Activated CD4-positive, alpha-beta T cell treated with anti-CD3 and anti-CD28 coated beads, Interleukin-2, amount 10 ng/mL, durations not matched to agents 7 days and 5 days (primary cell): Measurements from ENCODE around the gene CDCA7. TPM values are rescaled to one million over a fixed set of nuclear protein-coding genes. Genes with fewer than 3 reads are reported as not detected.

Source experiments
- CTCF ChIA-PET: fragments of 350-600 bp; sonication (Branson Sonifier 250); formaldehyde crosslinking; loops from one replicate; lab custom pipeline; 2021; ENCODE audit warnings: antibody characterized with exemption; lab: Charles Lee
- POLR2A ChIA-PET: fragments of 350-600 bp; sonication (Branson Sonifier 250); formaldehyde crosslinking; loops from one replicate; lab custom pipeline; 2021; ENCODE audit warnings: antibody characterized with exemption; lab: Charles Lee
- DNase-seq: peaks from one replicate; pipeline ENCODE4 v3.0.0-alpha.2; 2020
- H3K27ac Mint-ChIP-seq: one replicate; pipeline ENCODE4 v1.8.0; 2021; ENCODE audit warnings: mild to moderate bottlenecking, moderate library complexity, mixed read lengths
- H3K27me3 Mint-ChIP-seq: one replicate; pipeline ENCODE4 v1.8.0; 2021; ENCODE audit warnings: mixed read lengths
- H3K36me3 Mint-ChIP-seq: one replicate; pipeline ENCODE4 v1.8.0; 2021; ENCODE audit warnings: low read depth, mixed read lengths
- H3K4me1 Mint-ChIP-seq: one replicate; pipeline ENCODE4 v1.8.0; 2021; ENCODE audit warnings: mixed read lengths
- H3K4me3 Mint-ChIP-seq: one replicate; pipeline ENCODE4 v1.8.0; 2021; ENCODE audit warnings: mild to moderate bottlenecking, moderate library complexity, mixed read lengths
- H3K9me3 Mint-ChIP-seq: one replicate; pipeline ENCODE4 v1.8.0; 2021; ENCODE audit warnings: mixed read lengths
- total RNA-seq, 2 experiments: library from RNA; stranded (reverse); gene quantifications; one replicate each; pipeline ENCODE4 v1.2.3, GENCODE V29; 2021

CDCA7 gene
- total RNA-seq, 2 experiments from 2014 or later = 105 to 113 TPM

GRCh38 chr2:173347305-173348168 is 7.1 kb upstream of the CDCA7 start:
- Mint-ChIP-seq H3K27me3 (peaks cover 20% of the 10 kb centered on the region), H3K36me3 (peaks cover 3% of the 10 kb centered on the region), H3K9me3 (peaks cover 14% of the 10 kb centered on the region), H3K4me1 (peaks cover 9% of the 10 kb centered on the region), H3K4me3 (no peak overlapping the region), H3K27ac (no peak overlapping the region)
- ChIA-PET CTCF (interaction anchor here (0.6 kb wide), 1 partner anchor 10 kb away, joined by 3 read pairs; no protein-coding TSS in a partner anchor), POLR2A (no interaction called here)
- DNase-seq = no peak

DNA sequence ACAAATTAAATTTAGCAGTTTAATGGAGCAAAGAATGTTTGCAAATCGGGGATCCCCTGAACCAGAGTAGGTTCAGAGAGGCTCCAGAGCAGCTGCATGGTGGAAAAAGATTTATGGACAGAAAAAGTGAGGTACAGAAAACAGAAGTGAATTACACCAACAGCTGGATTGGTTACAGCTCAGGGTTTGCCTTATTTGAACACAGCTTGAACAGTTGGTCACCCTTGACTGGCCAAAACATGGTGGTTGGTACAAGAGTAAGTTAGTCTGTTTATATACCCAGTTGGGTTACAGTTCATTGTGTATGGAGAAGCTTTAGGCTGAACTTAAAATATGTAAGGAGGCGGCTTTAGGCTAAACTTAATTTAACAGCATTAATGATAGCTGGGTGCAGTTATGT is 5.4 kb upstream of the CDCA7 start:
- DNase-seq = no peak
- no peak overlapping the region for H3K4me3 Mint-ChIP-seq
- CTCF ChIA-PET = no interaction called here
- H3K36me3 Mint-ChIP-seq = peaks cover 3% of the 10 kb centered on the region
- peaks cover 22% of the 10 kb centered on the region for H3K4me1 Mint-ChIP-seq
- H3K27me3 Mint-ChIP-seq = peaks cover 20% of the 10 kb centered on the region
- POLR2A ChIA-PET = no interaction called here
- peaks cover 12% of the 10 kb centered on the region for H3K9me3 Mint-ChIP-seq
- no peak overlapping the region for H3K27ac Mint-ChIP-seq

DNA sequence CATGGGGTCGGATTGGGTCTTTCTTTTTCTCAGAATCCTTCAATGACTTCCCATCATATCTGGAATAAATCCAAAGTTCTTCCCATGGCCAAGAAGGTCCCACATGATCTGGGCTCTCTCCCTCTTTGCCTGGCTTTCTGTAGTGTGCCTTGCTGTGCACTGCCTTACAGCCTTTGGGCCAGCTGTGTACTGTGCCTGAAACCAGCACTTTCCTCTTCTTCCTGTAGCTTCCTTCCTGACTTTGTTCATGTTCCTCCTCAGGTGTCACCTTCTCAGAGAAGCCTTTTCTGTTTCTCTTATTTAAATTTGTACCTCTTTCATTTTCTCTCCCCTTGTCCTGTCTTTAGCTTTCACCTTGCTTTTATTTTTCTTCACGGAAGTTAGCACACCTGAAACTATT is 4.3 kb upstream of the CDCA7 start:
- ChIA-PET POLR2A (interaction anchor here (0.5 kb wide), 1 partner anchor 125 kb away, joined by 9 read pairs; no protein-coding TSS in a partner anchor), CTCF (interaction anchor here (0.6 kb wide), 1 partner anchor 195 kb away, joined by 3 read pairs; no protein-coding TSS in a partner anchor)
- Mint-ChIP-seq H3K36me3 (peaks cover 1% of the 10 kb centered on the region), H3K9me3 (peaks cover 12% of the 10 kb centered on the region), H3K4me1 (peaks cover 22% of the 10 kb centered on the region), H3K27me3 (peaks cover 20% of the 10 kb centered on the region), H3K27ac (no peak overlapping the region), H3K4me3 (no peak overlapping the region)
- DNase-seq = no peak

DNA sequence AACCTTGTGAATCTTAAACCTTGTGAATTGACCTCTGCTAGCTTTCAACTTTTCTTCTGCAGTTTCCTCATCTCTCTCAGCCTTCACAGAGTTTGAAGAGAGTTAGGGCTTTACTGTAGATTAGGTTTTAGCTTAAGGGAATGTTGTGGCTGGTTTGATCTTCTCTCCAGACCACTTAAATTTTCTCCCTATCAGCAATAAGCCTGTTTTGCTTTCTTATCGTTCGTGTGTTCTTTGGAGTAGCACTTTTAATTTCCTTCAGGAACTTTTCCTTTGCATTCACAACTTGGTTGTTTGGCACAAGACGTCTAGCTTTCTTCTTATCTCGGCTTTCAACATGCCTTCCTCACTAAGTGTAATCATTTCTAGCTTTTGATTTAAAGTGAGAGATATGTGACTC is 2.8 kb upstream of the CDCA7 start:
- H3K36me3 Mint-ChIP-seq = peaks cover 10% of the 10 kb centered on the region

GRCh38 chr2:173353556-173353955 is 1.1 kb upstream of the CDCA7 start:
- Mint-ChIP-seq H3K27me3 (peaks cover 14% of the 10 kb centered on the region), H3K36me3 (peaks cover 17% of the 10 kb centered on the region), H3K4me1 (peaks cover 48% of the 10 kb centered on the region), H3K27ac (peak overlapping the region; percentile 99), H3K9me3 (no peaks in the 10 kb centered on the region), H3K4me3 (peak overlapping the region; percentile 89)
- CTCF ChIA-PET = interaction anchor here (1.4 kb wide), 1 partner anchor 13 kb away, joined by 5 read pairs; no protein-coding TSS in a partner anchor
- DNase-seq = no peak
- POLR2A ChIA-PET = no interaction called here

More for the DNA sequence above, 2.8 kb upstream of the CDCA7 start:
- H3K27me3 Mint-ChIP-seq = peaks cover 20% of the 10 kb centered on the region
- peaks cover 5% of the 10 kb centered on the region for H3K9me3 Mint-ChIP-seq
- ChIA-PET CTCF (interaction anchor here (1.2 kb wide), 1 partner anchor 75 kb away, joined by 4 read pairs; no protein-coding TSS in a partner anchor), POLR2A (no interaction called here)
- DNase-seq = no peak
- H3K27ac Mint-ChIP-seq = no peak overlapping the region
- H3K4me1 Mint-ChIP-seq = peaks cover 35% of the 10 kb centered on the region
- no peak overlapping the region for H3K4me3 Mint-ChIP-seq

GRCh38 chr2:173354073-173354581 is 545 bp upstream of the CDCA7 start:
- H3K9me3 Mint-ChIP-seq = no peaks in the 10 kb centered on the region
- H3K4me1 Mint-ChIP-seq = peaks cover 54% of the 10 kb centered on the region
- peak; percentile 79 for DNase-seq
- CTCF ChIA-PET = interaction anchor here (1.1 to 1.4 kb wide), 2 partner anchors 11 to 13 kb away, joined by 3 to 5 read pairs; no protein-coding TSS in a partner anchor
- peak overlapping the region; percentile 89 for H3K4me3 Mint-ChIP-seq
- H3K27me3 Mint-ChIP-seq = peaks cover 14% of the 10 kb centered on the region
- H3K36me3 Mint-ChIP-seq = peaks cover 22% of the 10 kb centered on the region
- H3K27ac Mint-ChIP-seq = peak overlapping the region; percentile 99
- POLR2A ChIA-PET = no interaction called here

GRCh38 chr2:173355132-173355865 is 627 bp downstream of the CDCA7 start:
- Mint-ChIP-seq H3K27ac (peak overlapping the region; percentile 91), H3K9me3 (no peaks in the 10 kb centered on the region), H3K36me3 (peaks cover 32% of the 10 kb centered on the region), H3K27me3 (peaks cover 9% of the 10 kb centered on the region), H3K4me1 (peaks cover 61% of the 10 kb centered on the region), H3K4me3 (peak overlapping the region; percentile 89)
- peak; percentile 49 for DNase-seq
- ChIA-PET POLR2A (no interaction called here), CTCF (interaction anchor here (1.1 to 1.9 kb wide), 3 partner anchors 10 to 14 kb away, joined by 3 to 6 read pairs (median 4); no protein-coding TSS in a partner anchor)

DNA sequence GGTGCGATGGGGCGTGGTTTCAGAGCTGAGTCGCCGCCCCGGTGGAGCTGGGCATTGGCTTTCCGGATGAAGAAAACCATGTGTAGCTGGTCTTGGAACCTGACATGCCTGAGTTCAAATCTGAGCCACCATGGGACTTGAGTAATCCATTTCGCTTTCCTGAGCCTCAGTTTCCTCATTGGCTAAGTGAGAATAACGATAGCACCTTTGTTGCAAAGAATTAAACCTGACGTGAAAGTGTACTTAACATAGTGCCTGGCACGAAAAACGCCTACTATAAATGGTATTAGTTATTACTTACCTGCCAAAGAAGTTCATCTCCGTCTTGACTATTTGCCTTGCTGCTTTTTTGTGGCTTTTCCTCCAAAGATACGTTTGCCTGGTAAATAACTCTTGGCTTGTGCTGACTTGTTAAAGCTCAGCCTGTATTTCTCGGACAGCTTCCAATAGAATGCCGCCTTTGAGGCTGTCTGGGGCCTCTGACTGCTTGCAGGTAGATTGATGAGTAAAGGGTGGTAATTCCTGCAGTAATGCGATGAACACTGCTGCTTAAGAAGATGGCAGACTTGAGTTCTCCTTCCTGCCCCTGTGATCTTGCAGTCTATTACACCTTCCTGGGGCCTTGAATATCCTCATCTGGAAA is 1.3 kb downstream of the CDCA7 start:
- CTCF ChIA-PET = interaction anchor here (1.5 to 1.9 kb wide), 2 partner anchors 9 to 13 kb away, joined by 4 to 6 read pairs; no protein-coding TSS in a partner anchor
- H3K4me1 Mint-ChIP-seq = peaks cover 62% of the 10 kb centered on the region
- no peak for DNase-seq

DNA sequence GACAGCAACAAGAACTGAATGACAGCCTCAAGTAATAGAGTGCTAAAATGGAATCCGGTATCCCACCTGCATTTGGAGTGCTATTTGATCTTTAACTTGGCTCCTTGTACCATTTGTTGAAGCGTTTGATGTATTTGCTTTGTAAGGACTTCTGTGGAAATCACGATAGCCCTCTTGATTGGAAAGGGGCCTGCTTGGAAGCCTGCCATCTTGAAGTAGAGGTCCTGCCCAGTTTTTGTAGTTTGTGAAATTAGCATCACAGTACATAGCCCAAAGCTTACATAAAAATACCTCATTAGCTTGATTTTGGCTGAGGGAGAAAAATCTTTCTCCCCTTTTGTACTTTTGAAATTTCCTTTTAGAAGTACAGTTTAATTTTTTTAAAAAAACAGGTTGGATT is 2.7 kb downstream of the CDCA7 start:
- POLR2A ChIA-PET = interaction anchor here (0.7 kb wide), 1 partner anchor 117 kb away, joined by 3 read pairs; no protein-coding TSS in a partner anchor
- no peak for DNase-seq
- no peaks in the 10 kb centered on the region for H3K27me3 Mint-ChIP-seq
- no peaks in the 10 kb centered on the region for H3K9me3 Mint-ChIP-seq
- peaks cover 61% of the 10 kb centered on the region for H3K4me1 Mint-ChIP-seq
- H3K4me3 Mint-ChIP-seq = peak overlapping the region; percentile 20
- no peak overlapping the region for H3K27ac Mint-ChIP-seq
- peaks cover 44% of the 10 kb centered on the region for H3K36me3 Mint-ChIP-seq
- CTCF ChIA-PET = interaction anchor here (0.7 to 1.9 kb wide), 2 partner anchors 8 to 137 kb away, joined by 3 to 6 read pairs; no protein-coding TSS in a partner anchor

More for the DNA sequence above, 1.3 kb downstream of the CDCA7 start:
- POLR2A ChIA-PET = no interaction called here
- Mint-ChIP-seq H3K9me3 (no peaks in the 10 kb centered on the region), H3K27ac (peak overlapping the region; percentile 91), H3K36me3 (peaks cover 39% of the 10 kb centered on the region), H3K4me3 (peak overlapping the region; percentile 89), H3K27me3 (peaks cover 5% of the 10 kb centered on the region)

- peaks cover 54% of the 10 kb centered on the region for H3K36me3 Mint-ChIP-seq
- H3K27me3 Mint-ChIP-seq = no peaks in the 10 kb centered on the region
- no peak overlapping the region for H3K27ac Mint-ChIP-seq
- peak overlapping the region; percentile 25 for H3K4me3 Mint-ChIP-seq
- H3K9me3 Mint-ChIP-seq = no peaks in the 10 kb centered on the region
- ChIA-PET CTCF (interaction anchor here (1.1 kb wide), 1 partner anchor 76 kb away, joined by 5 read pairs; no protein-coding TSS in a partner anchor), POLR2A (no interaction called here)
- no peak for DNase-seq
- H3K4me1 Mint-ChIP-seq = peaks cover 55% of the 10 kb centered on the region
Observed at GRCh38 chr2:173358616-173359015, 3.9 kb downstream of the CDCA7 start.

GRCh38 chr2:173359231-173359630 is 4.6 kb downstream of the CDCA7 start:
- Mint-ChIP-seq H3K9me3 (no peaks in the 10 kb centered on the region), H3K4me3 (peak overlapping the region; percentile 25), H3K36me3 (peaks cover 60% of the 10 kb centered on the region), H3K27me3 (no peaks in the 10 kb centered on the region), H3K4me1 (peaks cover 50% of the 10 kb centered on the region), H3K27ac (peak overlapping the region; percentile 36)
- POLR2A ChIA-PET = no interaction called here
- DNase-seq = no peak
- CTCF ChIA-PET = no interaction called here

DNA sequence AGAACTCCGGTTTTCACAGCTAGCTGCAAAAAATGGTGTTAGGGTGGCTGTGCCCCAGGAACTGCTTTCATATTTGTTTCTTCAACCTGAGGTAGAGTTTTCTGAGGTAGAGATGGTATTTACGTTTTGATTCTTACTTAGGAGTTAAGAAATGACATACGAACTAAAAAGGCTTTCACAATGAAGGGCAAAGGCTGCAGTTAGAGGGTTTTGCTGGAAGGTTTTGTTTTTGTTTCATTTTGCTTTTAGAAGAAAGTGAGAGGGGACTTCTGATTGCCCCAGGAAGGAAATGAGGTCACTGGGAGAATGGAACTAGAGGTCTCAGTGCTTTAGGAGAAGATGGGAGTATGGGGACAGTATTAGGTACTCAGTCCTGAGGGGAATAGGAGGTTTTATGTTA is 15.5 kb downstream of the CDCA7 start:
- no peak for DNase-seq
- Mint-ChIP-seq H3K9me3 (no peaks in the 10 kb centered on the region), H3K4me1 (peaks cover 33% of the 10 kb centered on the region), H3K27ac (peak overlapping the region; percentile 81), H3K36me3 (peaks cover 58% of the 10 kb centered on the region), H3K4me3 (no peak overlapping the region), H3K27me3 (no peaks in the 10 kb centered on the region)
- ChIA-PET POLR2A (no interaction called here), CTCF (interaction anchor here (1.4 kb wide), 1 partner anchor 14 kb away, joined by 4 read pairs; no protein-coding TSS in a partner anchor)
